Stimulated activated CD4-positive, alpha-beta T cell treated with anti-CD3 and anti-CD28 coated beads, Interleukin-4, amount 100 ng/mL, for 24 hours (primary cell): ENCODE results near the gene PKNOX1.
"Not testable (repeated sequence)": the region's sequence is repeated elsewhere in the genome, so short reads cannot be mapped to it uniquely, and the experiment has no call there.

Experiments used
- DNase-seq: peaks from one replicate; pipeline ENCODE4 v3.0.0-alpha.2; 2020

The PKNOX1 gene, protein sequence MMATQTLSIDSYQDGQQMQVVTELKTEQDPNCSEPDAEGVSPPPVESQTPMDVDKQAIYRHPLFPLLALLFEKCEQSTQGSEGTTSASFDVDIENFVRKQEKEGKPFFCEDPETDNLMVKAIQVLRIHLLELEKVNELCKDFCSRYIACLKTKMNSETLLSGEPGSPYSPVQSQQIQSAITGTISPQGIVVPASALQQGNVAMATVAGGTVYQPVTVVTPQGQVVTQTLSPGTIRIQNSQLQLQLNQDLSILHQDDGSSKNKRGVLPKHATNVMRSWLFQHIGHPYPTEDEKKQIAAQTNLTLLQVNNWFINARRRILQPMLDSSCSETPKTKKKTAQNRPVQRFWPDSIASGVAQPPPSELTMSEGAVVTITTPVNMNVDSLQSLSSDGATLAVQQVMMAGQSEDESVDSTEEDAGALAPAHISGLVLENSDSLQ

DNA sequence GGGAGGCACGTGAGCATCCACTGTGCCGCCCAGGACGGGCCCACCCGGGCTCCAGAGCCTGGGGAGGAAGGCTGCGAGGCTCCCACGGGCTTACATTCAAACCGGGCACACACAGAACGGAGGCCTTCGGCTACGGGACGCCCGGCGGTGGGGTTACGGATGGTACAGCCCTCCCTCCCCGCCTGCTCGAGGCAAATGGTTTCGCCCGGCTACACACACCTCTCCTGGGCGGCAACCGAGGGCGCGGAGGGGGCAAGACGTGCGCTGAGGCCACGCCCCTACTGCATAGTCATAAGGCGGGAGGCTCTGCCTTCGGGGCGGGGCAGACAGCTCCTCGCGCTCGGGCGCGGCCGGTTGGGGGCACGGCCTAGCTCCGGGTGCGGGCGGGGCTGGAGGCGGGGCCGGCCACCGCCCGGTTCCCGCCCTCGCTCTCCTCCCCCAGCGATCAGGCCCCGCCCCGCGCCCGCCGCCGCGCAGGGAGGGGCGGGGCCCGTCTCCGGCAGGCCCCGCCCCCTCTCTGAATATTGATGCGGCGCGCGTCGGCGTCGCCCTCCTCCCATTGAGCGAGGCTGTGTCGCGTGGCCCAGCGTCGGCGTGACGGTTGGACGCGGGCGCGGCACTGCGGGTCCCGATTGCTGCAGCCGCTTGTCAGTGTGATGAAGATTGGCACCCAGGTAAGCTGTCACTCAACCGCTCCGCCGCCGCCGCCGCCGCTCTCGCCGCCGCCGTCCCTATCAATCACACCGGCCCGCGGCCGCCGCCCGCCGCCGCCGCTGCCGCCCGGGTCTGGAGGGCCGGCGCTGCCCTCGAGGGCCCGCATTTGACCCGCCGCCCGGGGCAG lies at the start of gene PKNOX1:
PKNOX1 (plus strand) TSS at position 572 of the 841 bp plus-strand sequence. CDS start 29,820 bp downstream, outside the sequence.
- DNase-seq = peak; percentile 99

DNA sequence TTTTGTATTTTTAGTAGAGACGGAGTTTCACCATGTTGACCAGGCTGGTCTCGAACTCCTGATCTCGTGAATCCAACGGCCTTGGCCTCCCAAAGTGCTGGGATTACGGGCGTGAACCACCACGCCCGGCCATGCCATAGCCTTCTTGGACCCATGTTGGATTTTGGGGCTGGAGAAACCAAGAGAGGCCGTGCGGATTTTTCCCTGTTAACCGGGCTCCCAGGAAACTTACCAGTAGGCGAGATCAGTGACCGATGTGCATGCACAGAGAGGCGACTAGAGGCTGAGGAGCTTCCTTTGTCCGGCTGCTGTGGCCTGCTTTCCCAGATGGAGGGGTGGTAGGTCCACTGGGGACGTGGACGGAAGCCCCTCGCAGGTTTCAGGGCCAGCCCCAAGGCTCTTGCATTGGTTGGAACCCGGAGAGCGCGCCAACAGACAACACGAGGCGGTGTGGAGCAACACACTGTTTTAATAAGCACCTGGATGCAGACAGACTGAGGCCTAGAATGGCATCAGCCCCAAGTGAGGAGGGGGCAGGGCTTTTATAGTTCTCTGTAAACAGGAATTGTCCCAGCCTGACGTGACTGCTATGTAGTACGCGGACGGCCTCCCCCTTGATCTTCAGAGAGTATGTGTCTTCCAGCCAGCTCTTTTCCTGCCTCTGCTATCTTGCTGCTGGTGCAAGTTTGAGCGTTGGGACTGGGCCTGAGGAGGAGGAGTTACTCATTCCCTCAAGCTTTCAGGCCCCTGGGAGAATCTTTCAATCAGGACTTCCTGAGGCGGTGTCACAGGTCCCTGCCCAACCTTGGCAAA lies 49.0 kb upstream of the PKNOX1 start, which contains the start of gene ERVH48-1:
ERVH48-1 (minus strand) TSS at position 517 of the 813 bp plus-strand sequence. CDS start 6,624 bp downstream, outside the sequence.
- no peak for DNase-seq

DNA sequence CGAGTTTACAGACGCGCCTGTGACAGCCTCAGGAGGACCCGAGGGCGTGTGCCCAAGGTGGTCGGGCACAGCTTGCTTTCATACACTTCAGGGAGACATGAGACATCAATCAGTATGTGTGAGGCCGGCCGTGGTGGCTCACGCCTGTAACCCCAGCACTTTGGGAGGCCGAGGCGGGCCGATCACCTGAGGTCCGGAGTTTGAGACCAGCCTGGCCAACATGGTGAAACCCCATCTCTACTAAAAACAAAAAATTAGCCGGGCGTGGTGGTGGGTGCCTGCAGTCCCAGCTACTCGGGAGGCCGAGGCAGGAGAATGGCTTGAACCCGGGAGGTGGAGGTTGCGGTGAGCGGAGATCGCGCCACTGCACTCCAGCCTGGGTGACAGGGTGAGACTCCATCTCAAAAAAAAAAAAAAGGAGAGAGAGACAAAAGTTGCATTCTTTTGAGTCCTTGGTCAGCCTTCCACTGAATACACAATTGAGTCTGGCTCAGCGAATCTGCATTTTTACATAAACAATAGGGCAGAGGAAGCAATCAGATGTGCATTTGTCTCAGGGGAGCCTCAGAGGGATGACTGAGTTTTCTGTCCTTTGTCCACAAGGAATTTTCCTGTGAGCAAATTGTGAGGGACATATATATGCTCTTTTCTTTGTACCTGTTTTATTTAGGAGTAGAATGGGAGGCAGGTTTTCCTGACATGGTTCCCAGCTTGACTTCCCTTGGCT lies 46.7 kb upstream of the PKNOX1 start:
- not testable (repeated sequence) for DNase-seq

DNA sequence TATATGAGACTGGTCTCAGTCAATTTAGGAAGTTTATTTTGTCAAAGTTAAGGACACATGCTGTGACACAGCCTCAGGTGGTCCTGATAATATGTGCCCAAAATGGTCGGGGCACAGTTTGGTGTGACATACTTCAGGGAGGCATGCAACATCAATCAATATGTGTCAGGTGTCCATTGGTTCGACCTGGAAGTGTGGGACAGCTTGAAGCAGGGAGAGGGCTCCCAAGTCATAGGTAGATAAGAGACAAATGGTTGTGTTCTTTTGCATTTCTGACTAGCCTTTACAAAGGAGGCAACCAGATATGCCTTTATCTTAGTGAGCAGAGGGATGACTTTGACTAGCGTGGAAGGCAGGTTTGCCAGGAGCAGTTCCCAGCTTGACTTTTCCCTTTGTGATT lies 44.4 kb upstream of the PKNOX1 start:
- DNase-seq = no peak

DNA sequence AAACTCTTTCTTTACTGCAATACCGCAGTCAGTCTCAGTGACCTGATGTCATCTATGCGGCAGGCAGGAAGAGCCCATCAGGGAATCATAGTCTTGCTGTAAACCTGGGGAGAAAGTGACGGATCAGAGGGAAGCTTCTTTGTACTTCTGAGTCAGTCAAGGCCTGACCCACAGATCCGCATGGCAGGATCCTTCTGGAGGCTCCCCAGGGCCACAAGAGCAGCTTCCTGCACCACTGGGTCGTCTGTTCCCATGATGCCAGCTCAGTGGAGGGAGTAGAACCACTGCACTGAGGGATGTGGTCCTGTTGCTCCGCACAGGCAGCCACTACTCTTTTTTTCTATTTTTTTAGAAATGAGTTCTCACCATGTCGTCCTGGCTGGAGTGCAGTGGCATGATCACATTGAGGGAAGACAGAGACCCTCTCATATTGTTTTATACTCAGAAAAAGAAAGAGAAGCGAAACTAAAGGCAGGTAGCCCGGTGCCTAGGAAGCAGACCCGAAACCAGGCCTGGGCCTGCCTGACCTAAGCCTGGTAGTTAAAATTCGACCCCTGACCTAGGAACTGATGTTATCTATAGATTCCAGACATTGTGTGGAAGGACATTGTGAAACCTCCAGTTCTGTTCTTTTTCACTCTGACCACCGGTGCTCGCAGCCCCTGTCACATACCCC lies 42.7 kb upstream of the PKNOX1 start:
- no peak for DNase-seq

DNA sequence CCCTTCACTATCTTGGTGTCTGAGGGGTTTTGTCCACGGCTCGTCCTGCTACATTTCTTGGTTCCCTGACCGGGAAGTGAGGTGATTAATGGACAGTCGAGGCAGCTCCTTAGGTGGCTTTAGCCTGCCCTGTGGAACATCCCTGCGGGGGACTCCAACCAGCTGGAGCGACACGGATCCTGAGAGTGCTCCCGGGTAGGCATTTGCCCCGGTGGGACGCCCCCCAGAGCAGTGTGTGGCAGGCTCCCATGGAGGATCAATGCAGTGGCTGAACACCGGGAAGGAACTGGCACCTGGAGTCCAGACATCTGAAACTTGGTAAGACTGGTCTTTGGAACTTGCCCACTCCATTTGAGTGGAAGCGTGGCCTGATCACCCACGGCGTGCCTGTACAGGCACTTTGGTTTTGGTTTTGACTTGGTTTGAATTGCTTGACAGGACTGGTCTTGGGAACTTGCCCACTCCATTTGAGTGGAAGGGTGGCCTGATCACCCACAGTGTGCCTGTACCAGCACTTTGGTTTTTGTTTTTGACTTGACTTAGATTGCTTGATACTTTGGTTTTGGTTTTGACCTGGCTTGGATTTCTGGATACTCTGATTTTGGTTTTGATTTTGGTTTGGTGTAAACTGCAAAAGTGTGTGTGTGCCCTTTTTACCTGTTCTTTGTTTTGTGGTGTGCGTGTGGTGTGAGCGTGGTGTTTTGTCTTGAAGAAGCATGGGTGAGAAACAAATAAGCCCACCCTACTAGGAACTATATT lies 41.8 kb upstream of the PKNOX1 start:
- not testable (repeated sequence) for DNase-seq

DNA sequence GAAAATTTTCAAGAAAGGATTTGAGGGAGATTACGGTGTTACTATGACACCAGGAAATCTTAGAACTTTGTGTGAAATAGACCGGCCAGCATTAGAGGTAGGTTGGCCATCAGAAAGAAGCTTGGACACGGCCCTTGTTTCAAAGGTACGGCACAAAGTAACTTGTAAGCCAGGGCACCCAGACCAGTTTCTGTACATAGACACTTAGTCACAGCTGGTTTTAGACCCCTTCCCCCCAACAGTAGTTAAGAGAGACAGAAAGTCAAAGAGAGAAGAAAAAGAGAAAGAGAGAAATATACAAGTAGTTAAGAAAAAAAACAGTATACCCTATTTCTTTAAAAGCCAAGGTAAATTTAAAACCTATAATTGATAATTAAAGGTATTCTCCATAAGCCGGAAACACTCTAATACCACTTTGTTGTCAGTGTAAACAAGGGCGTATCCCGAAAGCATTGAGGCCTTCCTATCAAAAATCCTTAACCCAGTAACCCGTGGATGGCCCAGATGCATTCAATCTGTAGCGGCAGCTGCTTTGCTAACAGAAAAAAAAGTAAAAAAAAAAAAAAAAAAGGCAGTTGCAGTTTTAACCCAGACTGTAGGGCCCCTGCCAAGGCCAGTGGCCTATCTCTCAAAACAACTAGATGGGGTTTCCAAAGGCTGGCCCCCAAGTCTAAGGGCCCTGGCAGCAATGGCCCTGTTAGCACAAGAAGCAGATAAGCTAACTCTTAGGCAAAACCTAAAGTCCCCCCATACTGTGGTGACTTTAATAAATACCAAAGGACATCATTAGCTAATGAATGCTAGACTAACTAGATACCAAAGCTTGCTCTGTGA lies 41.0 kb upstream of the PKNOX1 start:
- not testable (repeated sequence) for DNase-seq

DNA sequence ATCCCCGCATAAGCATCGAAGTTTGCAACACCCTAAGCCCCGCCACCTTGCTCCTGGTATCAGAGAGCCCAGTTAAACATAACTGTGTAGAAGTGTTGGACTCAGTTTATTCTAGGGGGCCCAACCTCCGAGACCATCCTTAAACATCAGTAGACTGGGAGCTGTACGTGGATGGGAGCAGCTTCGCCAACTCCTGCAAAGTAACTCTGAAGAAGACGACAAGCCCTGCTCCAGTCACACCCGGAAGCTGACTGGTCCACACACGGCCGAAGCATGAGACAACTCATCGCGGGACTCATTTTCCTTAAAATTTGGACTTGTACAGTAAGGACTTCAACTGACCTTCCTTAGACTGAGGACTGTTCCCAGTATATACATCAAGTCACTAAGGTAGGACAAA lies 40.4 kb upstream of the PKNOX1 start:
- DNase-seq = not testable (repeated sequence)

DNA sequence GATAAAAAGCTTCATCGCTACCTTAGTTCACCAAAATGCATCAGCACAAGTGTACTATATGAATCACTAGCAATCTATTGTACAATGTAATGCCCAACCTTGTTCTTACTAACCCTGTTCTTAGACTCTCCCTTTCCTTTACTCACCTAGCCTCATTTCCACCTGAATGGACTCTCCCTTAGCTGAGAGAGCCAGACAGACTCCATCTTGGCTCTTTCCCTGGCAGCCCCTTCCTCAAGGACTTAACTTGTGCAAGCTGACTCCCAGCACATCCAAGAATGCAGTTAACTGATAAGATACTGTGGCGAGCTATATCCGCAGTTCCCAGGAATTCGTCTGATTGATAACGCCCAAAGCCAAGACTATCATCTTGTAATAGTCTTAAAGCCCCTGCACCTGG lies 38.0 kb upstream of the PKNOX1 start:
- not testable (repeated sequence) for DNase-seq

DNA sequence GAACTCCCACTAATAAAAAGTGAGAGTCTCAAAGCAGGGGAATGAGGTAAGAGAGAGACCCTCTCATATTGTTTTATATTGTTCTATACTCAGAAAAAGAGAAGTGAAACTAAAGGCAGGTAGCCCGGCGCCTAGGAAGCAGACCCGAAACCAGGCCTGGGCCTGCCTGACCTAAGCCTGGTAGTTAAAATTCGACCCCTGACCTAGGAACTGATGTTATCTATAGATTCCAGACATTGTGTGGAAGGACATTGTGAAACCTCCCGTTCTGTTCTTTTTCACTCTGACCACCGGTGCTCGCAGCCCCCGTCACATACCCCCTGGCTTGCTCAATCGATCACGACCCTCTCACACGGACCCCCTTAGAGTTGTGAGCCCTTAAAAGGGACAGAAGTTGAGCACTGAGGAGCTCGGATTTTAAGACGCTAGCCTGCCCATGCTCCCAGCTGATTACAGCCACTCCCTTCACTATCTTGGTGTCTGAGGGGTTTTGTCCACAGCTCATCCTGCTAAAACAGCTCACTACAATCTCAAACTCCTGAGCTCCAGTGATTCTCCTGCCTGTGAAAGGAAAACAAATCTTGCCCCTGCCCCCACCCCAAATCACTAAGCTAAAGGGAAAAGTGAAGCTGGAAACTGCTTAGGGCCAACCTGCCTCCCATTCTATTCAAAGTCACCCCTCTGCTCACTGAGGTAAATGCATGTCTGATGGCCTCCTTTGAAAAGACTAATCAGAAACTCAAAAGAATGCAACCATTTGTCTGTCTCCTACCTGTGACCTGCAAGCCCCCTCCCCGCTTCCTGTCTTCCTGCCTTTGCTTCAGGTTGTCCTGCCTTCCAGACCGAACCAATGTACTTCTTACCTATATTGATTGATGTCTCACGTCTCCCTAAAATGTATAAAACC lies 37.1 kb upstream of the PKNOX1 start:
- DNase-seq = not testable (repeated sequence)

DNA sequence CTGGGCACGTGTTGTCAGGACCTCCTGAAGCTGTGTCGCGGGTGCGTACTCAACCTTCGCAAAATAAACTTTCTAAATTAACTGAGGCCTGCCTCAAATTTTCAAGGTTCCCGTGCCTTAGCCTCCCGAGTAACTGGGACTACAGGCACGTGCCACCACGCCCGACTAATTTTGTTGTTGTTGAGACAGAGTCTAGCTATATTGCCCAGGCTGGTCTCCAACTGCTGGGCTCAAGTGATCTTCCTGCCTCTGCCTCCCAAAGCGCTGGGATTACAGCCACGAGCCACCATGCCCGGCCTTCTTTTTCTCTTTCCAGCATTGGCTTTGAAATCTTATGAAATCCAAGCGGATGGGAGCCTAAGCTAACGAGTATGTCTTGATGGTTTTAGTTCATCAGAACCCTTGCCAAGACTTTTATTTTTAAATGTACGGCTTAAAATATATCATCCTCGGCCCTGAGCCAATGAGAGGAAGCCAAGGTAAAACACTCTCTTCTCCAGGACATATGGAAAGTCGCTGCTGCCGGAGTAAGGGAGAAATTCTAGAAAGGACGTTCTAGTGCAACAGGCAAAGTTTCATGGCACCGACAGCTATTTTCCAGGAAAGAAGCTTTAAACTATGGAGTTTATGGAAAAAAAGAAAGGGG lies 36.3 kb upstream of the PKNOX1 start:
- no peak for DNase-seq

DNA sequence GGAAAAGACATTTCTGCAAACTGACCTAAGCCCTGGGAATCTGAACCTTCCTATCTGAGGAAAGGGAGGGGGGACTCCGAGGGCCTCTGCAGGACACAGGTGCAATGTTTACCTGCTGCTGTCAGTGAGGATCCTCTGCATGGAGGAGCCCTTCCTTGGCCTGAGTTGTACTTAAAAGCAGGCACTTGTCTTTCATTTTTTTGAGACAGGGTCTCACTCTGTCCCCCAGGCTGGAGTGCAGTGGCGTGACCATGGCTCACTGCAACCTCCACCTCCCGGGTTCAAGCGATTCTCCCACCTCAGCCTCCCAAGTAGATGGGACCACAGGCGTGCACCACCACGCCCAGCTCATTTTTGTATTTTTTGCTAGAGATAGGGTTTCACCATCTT lies 35.8 kb upstream of the PKNOX1 start:
- DNase-seq = not testable (repeated sequence)

DNA sequence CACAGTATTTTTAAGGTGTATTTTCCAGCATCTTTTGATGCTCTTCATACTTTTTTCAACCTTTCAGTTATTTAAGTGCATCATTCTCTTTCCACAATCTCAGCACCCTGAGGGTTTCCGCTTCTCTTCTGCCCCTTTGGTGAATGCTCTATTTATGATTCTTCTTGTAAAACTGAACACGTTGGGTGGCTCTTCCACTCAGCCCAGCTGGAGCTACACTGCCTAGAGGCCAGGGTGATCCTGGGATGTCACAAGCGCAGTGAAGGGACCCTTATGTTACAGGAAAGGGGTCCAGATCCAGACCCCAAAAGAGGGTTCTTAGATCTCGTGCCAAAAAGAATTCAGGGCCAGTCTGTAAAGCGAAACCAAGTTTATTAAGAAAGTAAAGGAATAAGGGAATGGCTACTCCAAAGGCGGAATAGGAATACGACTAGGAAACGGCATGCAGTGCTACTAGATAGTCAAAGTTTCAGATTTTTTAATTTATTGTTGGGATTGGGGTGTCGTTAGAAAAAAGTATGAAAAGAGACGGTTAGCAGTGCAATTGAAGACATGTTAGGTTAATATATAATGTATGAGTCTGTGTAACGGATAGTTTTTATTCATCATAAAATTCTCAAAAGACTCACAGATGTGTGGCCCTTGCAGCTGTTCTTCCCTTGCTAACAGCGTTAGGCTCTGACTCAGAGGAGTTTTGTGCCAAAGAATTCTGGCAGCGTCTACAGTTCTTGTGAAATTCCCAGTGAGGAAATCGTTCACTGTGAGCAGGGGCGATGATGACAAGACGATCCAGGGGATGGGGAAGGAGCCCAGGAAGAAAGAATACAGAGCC lies 34.6 kb upstream of the PKNOX1 start:
- DNase-seq = no peak

DNA sequence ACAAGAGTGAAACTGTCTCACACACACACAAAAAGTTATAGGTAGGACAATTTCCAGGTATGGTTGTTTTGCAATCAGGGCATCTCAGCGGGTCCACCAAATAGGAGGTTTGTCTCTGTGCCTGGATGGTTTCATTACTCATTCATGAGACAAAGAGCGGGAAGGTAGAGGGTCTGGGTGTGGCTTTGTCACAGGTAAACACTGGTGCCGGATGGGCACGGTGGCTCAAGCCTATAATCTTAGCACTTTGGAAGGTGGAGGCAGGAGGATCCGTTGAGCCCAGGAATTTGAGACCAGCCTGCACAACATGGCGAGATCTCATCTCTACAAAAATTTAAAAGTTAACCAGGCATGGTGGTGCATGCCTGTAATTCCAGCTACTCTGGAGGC lies 32.7 kb upstream of the PKNOX1 start:
- no peak for DNase-seq

DNA sequence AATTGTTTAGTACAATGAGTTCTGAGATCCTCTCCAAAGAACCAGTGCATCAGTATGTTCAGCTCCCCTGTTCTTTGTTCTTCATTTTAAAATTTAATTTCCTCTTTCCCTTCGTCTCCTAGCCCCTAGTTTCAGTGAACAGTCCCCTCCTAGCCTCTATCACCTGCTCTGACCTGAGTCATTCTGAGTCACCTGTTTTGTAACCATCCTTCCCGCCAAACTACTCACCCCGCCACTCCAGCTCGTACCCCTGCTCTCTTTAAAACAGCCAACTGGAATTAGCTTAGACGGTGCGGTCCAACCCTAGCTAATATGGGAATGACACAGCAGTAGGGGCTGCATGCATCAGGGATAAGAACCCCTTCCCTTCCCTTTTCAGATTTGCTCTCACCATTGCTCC lies 32.1 kb upstream of the PKNOX1 start:
- no peak for DNase-seq

DNA sequence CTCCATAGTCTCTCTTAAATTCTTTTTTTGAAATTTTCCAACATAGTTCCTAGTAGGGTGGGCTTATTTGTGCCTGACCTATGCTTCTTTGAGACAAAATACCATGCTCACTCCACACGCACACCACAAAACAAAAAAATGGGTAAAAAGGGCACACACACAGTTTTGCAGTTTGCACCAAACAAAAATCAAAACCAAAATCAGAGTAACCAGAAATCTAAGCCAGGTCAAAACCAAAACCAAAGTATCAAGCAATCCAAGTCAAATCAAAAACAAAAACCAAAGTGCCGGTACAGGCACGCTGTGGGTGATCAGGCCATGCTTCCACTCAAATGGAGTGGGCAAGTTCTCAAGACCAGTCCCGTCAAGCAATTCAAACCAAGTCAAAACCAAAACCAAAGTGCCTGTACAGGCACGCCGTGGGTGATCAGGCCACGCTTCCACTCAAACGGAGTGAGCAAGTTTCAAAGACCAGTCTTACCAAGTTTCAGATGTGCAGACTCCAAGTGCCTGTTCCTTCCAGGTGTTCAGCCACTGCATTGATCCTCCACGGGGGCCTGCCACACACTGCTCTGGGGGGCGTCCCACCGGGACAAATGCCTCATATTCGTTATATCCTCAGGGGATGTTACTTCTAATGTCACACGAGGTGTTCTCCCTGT lies 25.1 kb upstream of the PKNOX1 start:
- not testable (repeated sequence) for DNase-seq

DNA sequence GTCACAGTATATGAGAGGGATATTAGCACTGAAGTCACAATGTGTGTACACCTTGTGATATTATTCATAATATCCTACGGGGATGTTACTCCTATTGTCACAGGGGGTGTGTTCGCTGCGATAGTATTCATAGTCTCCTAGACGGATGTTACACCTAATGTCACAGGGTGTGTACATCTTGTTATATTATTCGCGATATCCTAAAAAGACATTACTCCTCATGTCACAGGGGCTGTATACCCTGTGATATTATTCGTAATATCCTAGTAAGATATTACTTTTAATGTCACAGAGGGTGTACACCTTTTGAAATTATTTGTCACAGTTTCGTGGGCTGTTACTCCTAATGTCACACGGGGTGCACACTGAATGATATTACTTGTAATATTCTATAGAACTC lies 23.2 kb upstream of the PKNOX1 start:
- not testable (repeated sequence) for DNase-seq
